ENCODE results near the gene KCTD17. TPM values are rescaled to one million over a fixed set of nuclear protein-coding genes. Genes with fewer than 3 reads are reported as not detected.

The KCTD17 gene
- total and polyA plus RNA-seq, 2 of the 4 experiments (the other 2 are of a cell fraction) = 28.3 to 37.3 TPM

- 62% methylated on average over 3 of the region's 10 CpGs; no CpG with 5 or more reads in 1 of the 2 experiments for WGBS, 2 experiments (ENCODE audit: extremely low coverage in 2 of 2, insufficient read length in 1 of 2)
- no peak for ATAC-seq (ENCODE audit: low read depth)
- no peak overlapping the region for H3K4me3 ChIP-seq (ENCODE audit: insufficient read depth, low read depth, low read length)
- TF ChIP-seq FOS (IDR thresholded peaks at IDR 0.05; ENCODE audit: low read depth, low read length) (no peak), RAD21 (IDR thresholded peaks at IDR 0.05; ENCODE audit: low read length) (no peak), CEBPB (IDR thresholded peaks at IDR 0.05; ENCODE audit: low read depth, low read length) (no peak), MAZ (IDR thresholded peaks at IDR 0.05; ENCODE audit: borderline replicate concordance, low read depth, low read length) (no peak), POLR2A (IDR thresholded peaks at IDR 0.05; ENCODE audit: low read depth, low read length) (no peak), MAFK (IDR thresholded peaks at IDR 0.05; ENCODE audit: low read depth, low read length) (no peak), MXI1 (IDR thresholded peaks at IDR 0.05; ENCODE audit: borderline replicate concordance, low read depth, low read length) (no peak), BHLHE40 (IDR thresholded peaks at IDR 0.05; ENCODE audit: low read depth, low read length) (no peak), RCOR1 (IDR thresholded peaks at IDR 0.05; ENCODE audit: insufficient replicate concordance, low read length) (no peak), CHD1 (IDR thresholded peaks at IDR 0.05; ENCODE audit: low read depth, low read length) (no peak), NFE2L2 (IDR thresholded peaks at IDR 0.05; ENCODE audit: low read depth, low read length) (no peak), SMC3 (IDR thresholded peaks at IDR 0.05; ENCODE audit: low read depth, low read length) (no peak), RFX5 (IDR thresholded peaks at IDR 0.05; ENCODE audit: low read depth, low read length) (no peak)
- TF ChIP-seq, protein P1, sequence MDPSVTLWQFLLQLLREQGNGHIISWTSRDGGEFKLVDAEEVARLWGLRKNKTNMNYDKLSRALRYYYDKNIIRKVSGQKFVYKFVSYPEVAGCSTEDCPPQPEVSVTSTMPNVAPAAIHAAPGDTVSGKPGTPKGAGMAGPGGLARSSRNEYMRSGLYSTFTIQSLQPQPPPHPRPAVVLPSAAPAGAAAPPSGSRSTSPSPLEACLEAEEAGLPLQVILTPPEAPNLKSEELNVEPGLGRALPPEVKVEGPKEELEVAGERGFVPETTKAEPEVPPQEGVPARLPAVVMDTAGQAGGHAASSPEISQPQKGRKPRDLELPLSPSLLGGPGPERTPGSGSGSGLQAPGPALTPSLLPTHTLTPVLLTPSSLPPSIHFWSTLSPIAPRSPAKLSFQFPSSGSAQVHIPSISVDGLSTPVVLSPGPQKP (IDR thresholded peaks at IDR 0.05; ENCODE audit: borderline replicate concordance, low read depth, low read length) = no peak
- TF ChIP-seq, protein P2, sequence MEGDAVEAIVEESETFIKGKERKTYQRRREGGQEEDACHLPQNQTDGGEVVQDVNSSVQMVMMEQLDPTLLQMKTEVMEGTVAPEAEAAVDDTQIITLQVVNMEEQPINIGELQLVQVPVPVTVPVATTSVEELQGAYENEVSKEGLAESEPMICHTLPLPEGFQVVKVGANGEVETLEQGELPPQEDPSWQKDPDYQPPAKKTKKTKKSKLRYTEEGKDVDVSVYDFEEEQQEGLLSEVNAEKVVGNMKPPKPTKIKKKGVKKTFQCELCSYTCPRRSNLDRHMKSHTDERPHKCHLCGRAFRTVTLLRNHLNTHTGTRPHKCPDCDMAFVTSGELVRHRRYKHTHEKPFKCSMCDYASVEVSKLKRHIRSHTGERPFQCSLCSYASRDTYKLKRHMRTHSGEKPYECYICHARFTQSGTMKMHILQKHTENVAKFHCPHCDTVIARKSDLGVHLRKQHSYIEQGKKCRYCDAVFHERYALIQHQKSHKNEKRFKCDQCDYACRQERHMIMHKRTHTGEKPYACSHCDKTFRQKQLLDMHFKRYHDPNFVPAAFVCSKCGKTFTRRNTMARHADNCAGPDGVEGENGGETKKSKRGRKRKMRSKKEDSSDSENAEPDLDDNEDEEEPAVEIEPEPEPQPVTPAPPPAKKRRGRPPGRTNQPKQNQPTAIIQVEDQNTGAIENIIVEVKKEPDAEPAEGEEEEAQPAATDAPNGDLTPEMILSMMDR (conservative IDR thresholded peaks at IDR 0.05; ENCODE audit: low read depth, low read length) = no peak
- TF ChIP-seq, protein P3, sequence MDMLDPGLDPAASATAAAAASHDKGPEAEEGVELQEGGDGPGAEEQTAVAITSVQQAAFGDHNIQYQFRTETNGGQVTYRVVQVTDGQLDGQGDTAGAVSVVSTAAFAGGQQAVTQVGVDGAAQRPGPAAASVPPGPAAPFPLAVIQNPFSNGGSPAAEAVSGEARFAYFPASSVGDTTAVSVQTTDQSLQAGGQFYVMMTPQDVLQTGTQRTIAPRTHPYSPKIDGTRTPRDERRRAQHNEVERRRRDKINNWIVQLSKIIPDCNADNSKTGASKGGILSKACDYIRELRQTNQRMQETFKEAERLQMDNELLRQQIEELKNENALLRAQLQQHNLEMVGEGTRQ (IDR thresholded peaks at IDR 0.05; ENCODE audit: low read depth, low read length) = no peak
- no peaks in the 10 kb centered on the region for H4K20me1 ChIP-seq (ENCODE audit: insufficient read depth, low read length)
- H2BK15ac ChIP-seq (ENCODE audit: low read depth, low read length) = no peak overlapping the region
- H3K4me2 ChIP-seq (ENCODE audit: low read depth, low read length) = no peak overlapping the region
- no peak overlapping the region for H3K23ac ChIP-seq (ENCODE audit: low read depth, low read length)
- peak; percentile 7 for DNase-seq
- H3K4me1 ChIP-seq (ENCODE audit: control insufficient read depth, insufficient read depth, low read length) = no peaks in the 10 kb centered on the region
- no peak overlapping the region for H2AK9ac ChIP-seq (replicated peaks; ENCODE audit: low read depth, low read length, poor library complexity)
- BruUV-seq (replicated peaks) = no TSS peak
- no peaks in the 10 kb centered on the region for H3K9me3 ChIP-seq (ENCODE audit: control insufficient read depth, insufficient read depth, low read length)
- H4K8ac ChIP-seq (ENCODE audit: low read depth in 2 of 2, low read length in 2 of 2) = no peak overlapping the region
- peaks cover 41% of the 10 kb centered on the region for H3K27me3 ChIP-seq (ENCODE audit: control insufficient read depth, insufficient read depth, low read length)
- H3K14ac ChIP-seq (replicated peaks; ENCODE audit: low read depth, low read length) = no peak overlapping the region
- peak overlapping the region; percentile 39 for H2AFZ ChIP-seq (replicated peaks; ENCODE audit: low read length, poor library complexity)
- H3K18ac ChIP-seq (ENCODE audit: low read depth, low read length) = no peak overlapping the region
- H2BK5ac ChIP-seq (ENCODE audit: low read depth, low read length, poor library complexity, severe bottlenecking) = no peak overlapping the region
- intact Hi-C loops (cut with micrococcal nuclease) = no loop called here
- ChIA-PET CTCF (no interaction called here), POLR2A (ENCODE audit: unreplicated experiment) (no interaction called here)
- H2AK5ac ChIP-seq (ENCODE audit: low read depth, low read length) = no peak overlapping the region
- H3K27ac ChIP-seq (ENCODE audit: insufficient read depth, low read length) = no peak overlapping the region
- no peak overlapping the region for H4K91ac ChIP-seq (ENCODE audit: insufficient read depth, low read depth, low read length)
- no peak overlapping the region for H3K4ac ChIP-seq (ENCODE audit: low read depth, low read length)
- in situ Hi-C loops (cut with MboI; ENCODE audit: low sequenced_read_pairs) = no loop called here
- H2BK120ac ChIP-seq (ENCODE audit: low read depth, low read length) = no peak overlapping the region
- dilution Hi-C loops (cut with HindIII; ENCODE audit: low sequenced_read_pairs, unreplicated experiment) = no loop called here
- no peak overlapping the region for H3K9ac ChIP-seq (ENCODE audit: low read depth, low read length)
- H3K79me1 ChIP-seq (ENCODE audit: low read depth in 1 of 2, low read length in 2 of 2) = no peaks in the 10 kb centered on the region
- H2BK20ac ChIP-seq (ENCODE audit: low read depth, low read length) = no peak overlapping the region
- H3K9me1 ChIP-seq (ENCODE audit: insufficient read depth, low read length) = no peaks in the 10 kb centered on the region
- H3K56ac ChIP-seq (ENCODE audit: extremely low read depth, insufficient read depth, low read length) = no peak overlapping the region
- H4K5ac ChIP-seq (ENCODE audit: low read depth, low read length) = no peak overlapping the region
- no peaks in the 10 kb centered on the region for H3K36me3 ChIP-seq (ENCODE audit: control insufficient read depth, insufficient read depth, low read length)
These were observed 30.8 kb downstream of the KCTD17 start for GRCh38 chr22:37082251-37082873.

Data from IMR-90 (cell line).